Nephron (organoid): ENCODE results near the gene TRAP1.

Experiments
- H3K27ac Mint-ChIP-seq, 3 experiments: 2 replicates each; pipeline ENCODE4 v1.8.0; 2020; ENCODE audit warnings: mixed read lengths in 3 of 3, mild to moderate bottlenecking in 2 of 3, moderate library complexity in 1 of 3
- H3K27me3 Mint-ChIP-seq: 2 replicates; pipeline ENCODE4 v1.8.0; 2021; ENCODE audit warnings: low read depth, mild to moderate bottlenecking, moderate library complexity, mixed read lengths
- H3K36me3 Mint-ChIP-seq: 2 replicates; pipeline ENCODE4 v1.8.0; 2020; ENCODE audit warnings: low read depth, mixed read lengths
- H3K4me1 Mint-ChIP-seq: 2 replicates; pipeline ENCODE4 v1.8.0; 2020; ENCODE audit warnings: mixed read lengths
- H3K4me3 Mint-ChIP-seq, 3 experiments: 2 replicates each; pipeline ENCODE4 v1.8.0; 2020; ENCODE audit warnings: mild to moderate bottlenecking in 3 of 3, mixed read lengths in 3 of 3, moderate library complexity in 2 of 3
- H3K9me3 Mint-ChIP-seq: 2 replicates; pipeline ENCODE4 v1.8.0; 2020; ENCODE audit warnings: mixed read lengths
- TF ChIP-seq, protein P1 (sequence below), 3 experiments: fragments of 200-600 bp; sonication (generic); IDR thresholded peaks; one replicate each; pipeline ENCODE4 v1.5.0; 2021; ENCODE audit warnings: antibody characterized with exemption in 3 of 3; ENCODE audit not compliant: unreplicated experiment in 3 of 3

TRAP1 gene

DNA sequence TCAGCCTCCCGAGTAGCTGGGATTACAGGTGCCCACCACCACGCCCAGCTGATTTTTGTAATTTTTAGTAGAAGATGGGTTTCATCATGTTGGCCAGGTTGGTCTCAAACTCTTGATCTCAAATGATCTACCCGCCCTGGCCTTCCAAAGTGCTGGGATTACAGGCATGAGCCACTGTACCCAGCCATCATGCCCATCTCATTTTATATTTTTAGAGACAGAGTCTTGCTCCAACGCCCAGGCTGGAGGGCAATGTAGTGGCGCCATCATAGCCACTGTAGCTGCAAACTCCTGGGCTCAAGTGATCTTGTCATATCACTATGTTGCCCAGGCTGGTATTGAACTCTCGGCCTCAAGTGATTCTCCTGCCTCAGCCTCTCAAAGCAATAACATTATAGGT lies 43.2 kb upstream of the TRAP1 start:
- TF ChIP-seq, protein P1, sequence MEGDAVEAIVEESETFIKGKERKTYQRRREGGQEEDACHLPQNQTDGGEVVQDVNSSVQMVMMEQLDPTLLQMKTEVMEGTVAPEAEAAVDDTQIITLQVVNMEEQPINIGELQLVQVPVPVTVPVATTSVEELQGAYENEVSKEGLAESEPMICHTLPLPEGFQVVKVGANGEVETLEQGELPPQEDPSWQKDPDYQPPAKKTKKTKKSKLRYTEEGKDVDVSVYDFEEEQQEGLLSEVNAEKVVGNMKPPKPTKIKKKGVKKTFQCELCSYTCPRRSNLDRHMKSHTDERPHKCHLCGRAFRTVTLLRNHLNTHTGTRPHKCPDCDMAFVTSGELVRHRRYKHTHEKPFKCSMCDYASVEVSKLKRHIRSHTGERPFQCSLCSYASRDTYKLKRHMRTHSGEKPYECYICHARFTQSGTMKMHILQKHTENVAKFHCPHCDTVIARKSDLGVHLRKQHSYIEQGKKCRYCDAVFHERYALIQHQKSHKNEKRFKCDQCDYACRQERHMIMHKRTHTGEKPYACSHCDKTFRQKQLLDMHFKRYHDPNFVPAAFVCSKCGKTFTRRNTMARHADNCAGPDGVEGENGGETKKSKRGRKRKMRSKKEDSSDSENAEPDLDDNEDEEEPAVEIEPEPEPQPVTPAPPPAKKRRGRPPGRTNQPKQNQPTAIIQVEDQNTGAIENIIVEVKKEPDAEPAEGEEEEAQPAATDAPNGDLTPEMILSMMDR (IDR thresholded peaks at IDR 0.05; ENCODE audit: unreplicated experiment in 3 of 3), result no peak
- Mint-ChIP-seq H3K9me3 (no peaks in the 10 kb centered on the region), H3K4me3 (no peak overlapping the region), H3K36me3 (peaks cover 66% of the 10 kb centered on the region), H3K4me1 (no peaks in the 10 kb centered on the region), H3K27ac (no peak overlapping the region), H3K27me3 (no peaks in the 10 kb centered on the region)

DNA sequence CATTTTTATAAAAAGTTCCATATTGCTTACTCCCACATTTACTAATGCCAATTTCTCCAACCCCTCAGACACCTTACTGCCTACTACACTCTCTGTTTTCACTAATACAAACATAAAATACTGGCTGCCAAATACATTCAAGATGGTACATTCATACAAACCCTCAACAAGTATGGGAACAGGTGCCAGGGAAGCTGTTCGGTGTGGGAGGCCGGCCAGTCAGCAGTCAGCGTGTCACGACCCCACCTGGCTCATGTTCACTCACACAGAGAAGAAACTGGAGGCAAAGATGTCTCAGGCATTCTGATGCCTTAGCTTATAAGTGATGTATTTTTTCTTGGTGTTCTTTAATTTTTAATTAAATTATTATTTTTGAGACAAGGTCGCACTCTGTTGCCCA lies 42.4 kb upstream of the TRAP1 start:
- Mint-ChIP-seq H3K9me3 (no peaks in the 10 kb centered on the region), H3K36me3 (peaks cover 64% of the 10 kb centered on the region), H3K4me3 (no peak overlapping the region), H3K27me3 (no peaks in the 10 kb centered on the region), H3K27ac (no peak overlapping the region), H3K4me1 (no peaks in the 10 kb centered on the region)
- TF ChIP-seq, protein P1 (IDR thresholded peaks at IDR 0.05; ENCODE audit: unreplicated experiment in 3 of 3), result no peak

DNA sequence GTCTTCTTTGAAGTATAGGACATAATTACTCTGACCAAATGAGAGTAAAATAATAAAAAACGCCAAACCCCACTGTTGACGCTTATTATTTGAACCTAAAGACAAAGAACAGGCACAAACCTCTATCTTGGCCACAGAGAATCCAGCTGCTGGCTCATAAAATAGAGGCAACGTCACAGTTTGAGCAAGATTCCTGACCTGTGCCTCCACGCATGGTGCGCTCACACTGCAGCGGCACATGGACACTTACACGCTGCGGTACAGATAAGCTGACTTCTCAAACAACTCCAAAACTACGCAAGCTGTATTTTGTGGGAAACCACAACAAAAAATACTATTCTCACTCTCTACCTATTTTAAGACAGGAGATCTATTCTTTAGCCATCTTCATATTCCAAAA lies 38.8 kb upstream of the TRAP1 start:
- H3K4me1 Mint-ChIP-seq, result peaks cover 7% of the 10 kb centered on the region
- H3K27ac Mint-ChIP-seq, result no peak overlapping the region
- no peaks in the 10 kb centered on the region for H3K9me3 Mint-ChIP-seq
- no peak overlapping the region for H3K4me3 Mint-ChIP-seq
- TF ChIP-seq, protein P1 (IDR thresholded peaks at IDR 0.05; ENCODE audit: unreplicated experiment in 3 of 3), result no peak
- peaks cover 72% of the 10 kb centered on the region for H3K36me3 Mint-ChIP-seq
- no peaks in the 10 kb centered on the region for H3K27me3 Mint-ChIP-seq

DNA sequence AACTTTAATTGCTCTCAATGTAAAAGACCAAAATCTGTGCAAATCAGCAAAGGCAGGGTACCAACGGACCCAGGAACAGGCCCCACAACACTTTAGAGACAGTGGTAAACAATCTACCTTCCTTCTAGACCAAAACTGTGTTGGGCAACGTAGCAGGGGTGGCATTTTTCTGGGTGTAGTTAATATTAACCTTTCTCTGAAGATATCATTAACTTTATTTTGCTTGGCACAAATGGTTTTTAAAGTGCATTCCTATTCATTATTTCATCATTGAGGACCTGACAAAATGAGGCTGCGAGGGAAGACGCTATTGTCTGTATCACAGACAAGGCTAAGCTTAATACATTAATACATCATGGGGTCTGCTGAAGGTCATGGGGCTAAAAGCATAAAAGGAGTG lies 37.9 kb upstream of the TRAP1 start:
- Mint-ChIP-seq H3K4me3 (no peak overlapping the region), H3K36me3 (peaks cover 77% of the 10 kb centered on the region), H3K27me3 (no peaks in the 10 kb centered on the region), H3K27ac (no peak overlapping the region), H3K9me3 (no peaks in the 10 kb centered on the region), H3K4me1 (peaks cover 7% of the 10 kb centered on the region)
- TF ChIP-seq, protein P1 (IDR thresholded peaks at IDR 0.05; ENCODE audit: unreplicated experiment in 3 of 3), result no peak

DNA sequence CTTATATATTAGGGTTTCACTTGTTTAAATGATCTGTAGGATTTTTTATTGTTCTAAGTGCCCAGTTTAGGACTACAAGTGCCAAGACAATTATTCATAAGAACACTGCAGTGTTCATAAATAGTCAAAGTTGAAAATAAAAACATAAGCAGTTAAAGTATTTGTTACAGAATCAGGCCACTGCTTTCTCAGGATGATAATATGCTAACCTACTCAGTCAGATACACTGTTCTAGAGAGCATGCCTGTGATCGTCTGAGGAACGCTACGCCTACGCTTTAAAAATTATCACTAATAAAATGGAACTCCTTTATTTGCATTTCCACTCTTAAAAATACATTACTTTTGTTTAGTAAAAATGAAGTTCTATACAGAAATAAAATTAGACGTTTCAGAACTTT lies 37.4 kb upstream of the TRAP1 start:
- H3K4me1 Mint-ChIP-seq, result peaks cover 7% of the 10 kb centered on the region
- TF ChIP-seq, protein P1 (IDR thresholded peaks at IDR 0.05; ENCODE audit: unreplicated experiment in 3 of 3), result no peak
- no peak overlapping the region for H3K27ac Mint-ChIP-seq
- no peaks in the 10 kb centered on the region for H3K27me3 Mint-ChIP-seq
- no peaks in the 10 kb centered on the region for H3K9me3 Mint-ChIP-seq
- H3K4me3 Mint-ChIP-seq, result no peak overlapping the region
- peaks cover 81% of the 10 kb centered on the region for H3K36me3 Mint-ChIP-seq

DNA sequence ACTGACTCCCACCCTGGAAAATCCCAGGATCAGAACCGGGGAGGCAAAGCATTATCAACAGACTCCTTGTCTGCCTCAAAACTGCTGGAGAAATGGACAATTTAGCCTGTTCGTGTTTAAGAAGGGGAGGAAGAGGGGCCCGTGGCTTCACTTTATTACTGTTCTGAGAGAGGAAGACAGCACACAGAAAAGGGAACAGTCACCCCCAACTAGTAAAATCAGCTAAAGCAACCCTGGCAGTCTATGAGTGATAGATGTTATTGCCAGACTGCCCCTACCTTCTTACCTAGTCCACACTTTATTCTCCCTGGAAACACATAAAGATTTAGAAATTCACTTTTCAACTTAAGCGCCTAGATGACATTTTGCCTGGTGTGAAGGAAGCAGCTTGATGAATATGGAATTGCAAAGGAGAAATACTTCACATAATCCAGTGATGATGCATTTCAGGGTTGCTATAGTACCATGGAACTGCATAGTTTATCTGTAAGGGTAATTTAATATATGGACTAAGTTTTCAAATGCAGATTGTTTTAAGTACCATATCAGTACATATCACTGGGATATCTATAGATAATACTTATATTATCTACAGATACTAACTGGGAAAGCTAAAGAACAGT lies 36.9 kb upstream of the TRAP1 start:
- H3K9me3 Mint-ChIP-seq, result no peaks in the 10 kb centered on the region
- no peak overlapping the region for H3K4me3 Mint-ChIP-seq
- no peak overlapping the region for H3K27ac Mint-ChIP-seq
- H3K27me3 Mint-ChIP-seq, result no peaks in the 10 kb centered on the region
- TF ChIP-seq, protein P1 (IDR thresholded peaks at IDR 0.05; ENCODE audit: unreplicated experiment in 3 of 3), result no peak
- H3K4me1 Mint-ChIP-seq, result peaks cover 7% of the 10 kb centered on the region
- H3K36me3 Mint-ChIP-seq, result peaks cover 80% of the 10 kb centered on the region
